GM21360 (cell line): ENCODE results near the gene ANO9.
"Not testable (repeated sequence)": the region's sequence is repeated elsewhere in the genome, so short reads cannot be mapped to it uniquely, and the experiment has no call there.

Experiments
- ATAC-seq: cut with Tn5 transposase; IDR thresholded peaks from one replicate; pipeline ENCODE4 v1.9.1; 2021; ENCODE audit warnings: mild to moderate bottlenecking, moderate library complexity; ENCODE audit not compliant: unreplicated experiment

ANO9 gene

DNA sequence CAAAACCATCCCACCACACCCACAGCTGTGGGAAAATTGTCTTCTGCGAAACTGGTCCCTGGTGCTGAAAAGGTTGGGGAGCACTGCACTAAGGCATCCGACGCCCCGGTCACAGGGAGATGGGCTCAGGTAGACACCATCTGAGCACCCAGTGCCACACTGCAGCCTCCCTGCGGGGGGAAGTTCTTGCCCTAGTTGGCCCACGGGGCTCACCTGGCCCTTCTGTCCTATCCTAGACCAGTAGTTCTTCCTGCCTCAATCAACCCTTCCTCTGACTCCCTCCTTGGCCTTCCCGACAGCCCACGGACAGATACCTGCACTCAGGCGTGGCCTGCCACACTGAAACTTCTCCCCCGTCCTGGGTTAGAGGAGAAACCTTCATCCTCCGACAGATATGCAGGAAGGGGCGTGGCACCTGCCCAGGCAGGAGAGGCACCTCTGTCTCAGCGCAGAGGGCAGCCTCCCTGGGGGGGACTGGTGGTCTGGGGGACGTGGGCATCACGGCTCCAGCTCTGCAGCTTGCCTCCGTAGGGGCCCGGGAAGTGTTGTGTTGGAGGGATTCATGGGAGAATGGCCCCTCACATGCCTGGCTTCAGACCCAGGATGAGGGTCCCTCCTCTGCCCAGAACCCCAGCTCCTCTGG is 4.5 kb downstream of the ANO9 start:
- ATAC-seq, result no peak

DNA sequence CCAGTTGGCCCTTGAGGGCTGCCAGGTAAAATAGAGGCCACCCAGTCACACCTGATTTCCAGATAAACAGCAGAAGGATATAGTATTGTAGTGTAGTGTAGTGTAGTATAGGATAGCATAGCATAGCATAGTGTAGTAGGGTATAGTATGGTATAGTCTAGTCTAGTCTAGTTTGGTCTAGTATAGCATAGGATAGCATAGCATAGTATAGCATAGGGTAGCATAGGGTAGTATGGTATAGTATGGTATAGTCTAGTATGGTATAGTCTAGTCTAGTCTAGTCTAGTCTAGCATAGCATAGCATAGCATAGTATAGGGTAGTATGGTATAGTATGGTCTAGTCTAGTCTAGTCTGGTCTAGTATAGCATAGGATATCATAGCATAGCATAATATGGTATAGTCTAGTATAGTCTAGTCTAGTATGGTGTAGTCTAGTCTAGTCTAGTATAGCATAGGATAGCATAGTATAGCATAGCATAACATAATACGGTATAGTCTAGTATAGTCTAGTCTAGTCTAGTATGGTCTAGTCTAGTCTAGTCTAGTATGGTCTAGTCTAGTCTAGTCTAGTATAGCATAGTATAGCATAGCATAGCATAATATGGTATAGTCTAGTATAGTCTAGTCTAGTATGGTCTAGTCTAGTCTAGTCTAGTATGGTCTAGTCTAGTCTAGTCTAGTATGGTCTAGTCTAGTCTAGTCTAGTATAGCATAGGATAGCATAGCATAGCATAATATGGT is 6.6 kb downstream of the ANO9 start:
- not testable (repeated sequence) for ATAC-seq

DNA sequence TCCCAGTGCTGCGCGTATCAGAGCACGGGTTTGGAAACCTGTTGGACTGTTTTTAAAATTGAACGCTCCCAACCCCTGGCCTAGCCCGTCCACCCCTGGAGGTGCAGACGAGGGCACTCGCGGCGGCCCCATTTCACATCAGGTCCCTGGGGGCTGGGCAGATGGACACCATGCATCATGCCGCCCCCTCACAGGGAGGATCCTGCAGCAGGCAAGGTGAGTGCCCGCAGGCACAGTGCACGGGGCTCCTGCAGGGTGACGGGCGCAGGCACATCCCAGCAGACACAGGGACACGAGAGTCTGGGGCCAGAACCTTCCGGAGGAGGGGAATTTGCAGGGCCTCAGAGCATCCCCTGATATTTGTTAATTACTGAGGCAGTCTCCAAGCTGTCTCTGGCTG is 7.3 kb downstream of the ANO9 start:
- ATAC-seq, result no peak

DNA sequence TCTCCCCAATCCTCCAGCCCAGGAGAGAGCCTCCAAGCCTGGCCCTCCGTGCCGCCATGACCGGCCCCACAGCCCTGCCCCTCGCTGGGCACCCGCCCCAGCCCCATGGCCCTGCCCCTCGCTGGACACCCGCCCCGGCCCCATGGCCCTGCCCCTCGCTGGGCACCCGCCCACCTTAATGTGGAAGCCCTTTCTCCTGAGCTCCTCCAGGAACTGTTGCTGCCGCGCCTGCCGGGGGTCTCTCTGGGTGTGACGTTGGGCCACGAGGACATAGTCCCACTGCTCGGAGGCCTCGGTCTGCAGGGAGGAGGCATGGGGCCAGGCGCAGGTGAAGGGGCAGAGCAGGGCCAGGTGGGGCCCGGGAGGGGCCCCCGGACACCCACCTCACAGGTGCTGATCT is 8.2 kb downstream of the ANO9 start:
- ATAC-seq, result no peak

DNA sequence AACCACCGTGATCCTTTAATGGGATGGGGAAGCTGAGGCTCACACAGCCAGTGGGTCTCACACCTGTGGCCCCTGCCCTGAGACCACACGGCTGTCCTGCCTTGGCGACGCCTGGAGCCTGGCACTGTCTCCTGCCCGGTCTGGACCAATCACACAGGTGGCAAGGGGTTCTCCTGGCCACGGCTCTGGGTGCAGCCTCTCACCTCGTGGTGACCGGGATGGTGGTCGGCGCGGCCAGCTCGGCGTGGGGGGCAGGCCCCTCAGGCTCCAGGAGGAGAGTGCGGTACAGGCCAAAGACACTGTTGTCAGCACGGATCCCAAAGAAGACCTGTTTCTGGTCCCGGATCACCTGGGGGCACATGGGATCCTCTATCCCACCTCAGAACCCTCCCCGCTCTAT is 8.7 kb downstream of the ANO9 start:
- ATAC-seq, result no peak

DNA sequence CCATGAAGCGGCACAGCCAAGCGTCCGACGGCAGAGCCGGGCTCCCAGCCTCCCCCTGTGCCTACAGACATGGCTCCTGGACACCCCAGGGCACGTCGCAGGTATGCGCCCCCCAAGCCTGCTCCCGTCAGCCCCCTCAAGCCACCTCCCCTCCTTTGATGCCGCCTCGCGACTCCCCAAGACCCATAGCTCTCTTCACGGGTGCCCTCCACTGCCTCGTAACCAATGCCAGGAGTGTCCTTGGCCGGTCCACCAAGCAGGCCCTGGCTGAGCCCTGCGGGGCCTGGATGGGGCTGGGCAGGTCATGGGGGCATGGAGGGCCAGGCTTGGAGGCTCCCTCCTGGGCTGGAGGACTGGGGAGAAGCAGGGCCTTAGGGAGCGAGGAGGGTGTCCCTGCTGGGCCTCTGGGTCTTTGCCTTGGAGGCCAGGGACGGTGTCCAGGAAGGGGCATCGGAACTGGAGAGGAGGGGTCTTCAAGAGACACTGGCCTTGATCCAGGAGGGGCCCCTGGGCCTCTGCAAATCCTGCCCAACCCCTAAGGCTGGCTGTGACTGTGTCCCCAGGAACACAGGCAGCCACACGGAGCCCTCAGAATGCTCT is 9.2 kb downstream of the ANO9 start:
- ATAC-seq, result no peak

DNA sequence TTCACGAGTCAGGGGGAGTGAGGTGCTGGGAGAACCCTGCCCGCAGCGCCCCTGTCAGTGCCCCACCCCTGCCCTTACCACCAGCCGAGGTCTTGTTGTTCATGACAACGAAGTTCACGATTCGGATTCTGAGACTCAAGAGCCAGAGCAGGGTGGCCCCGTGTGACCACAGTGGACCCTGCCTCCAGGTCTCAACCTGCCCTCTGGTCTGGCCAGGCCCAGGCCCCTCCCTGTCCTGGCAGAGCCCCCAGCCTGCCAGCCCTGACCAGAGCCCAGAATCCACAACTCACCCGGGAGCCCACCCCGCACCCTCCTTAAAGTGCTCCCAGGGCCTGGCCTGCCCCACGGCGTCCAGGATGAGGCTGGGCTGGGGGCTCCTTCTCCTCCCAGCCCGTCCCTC is 9.9 kb downstream of the ANO9 start:
- ATAC-seq, result no peak

DNA sequence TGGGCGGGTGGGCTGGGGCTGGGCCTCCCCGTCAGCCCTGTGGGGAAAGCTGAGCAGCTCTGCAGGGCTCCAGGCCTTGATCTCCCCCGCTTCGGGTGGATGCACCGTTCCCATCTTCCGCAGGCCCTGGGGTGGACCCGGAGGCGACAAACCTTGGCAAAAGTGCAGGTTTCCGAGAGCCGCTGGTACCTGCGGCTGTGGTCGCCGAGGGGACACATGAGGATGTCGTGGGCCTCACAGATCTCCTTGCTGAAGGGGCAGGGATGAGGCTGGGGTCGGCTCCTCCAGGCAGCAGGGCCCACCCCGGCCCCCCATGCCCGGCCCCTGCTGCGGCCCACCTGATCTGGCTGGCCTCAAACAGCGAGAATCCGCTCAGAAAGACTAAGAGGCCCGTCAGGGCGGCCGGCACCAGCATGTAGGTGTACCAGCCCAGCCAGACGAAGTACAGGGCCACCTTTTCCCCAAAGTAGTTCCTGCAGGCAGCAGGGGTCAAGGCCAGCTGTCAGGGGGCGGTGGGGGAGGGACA is 11.8 kb downstream of the ANO9 start:
- no peak for ATAC-seq

DNA sequence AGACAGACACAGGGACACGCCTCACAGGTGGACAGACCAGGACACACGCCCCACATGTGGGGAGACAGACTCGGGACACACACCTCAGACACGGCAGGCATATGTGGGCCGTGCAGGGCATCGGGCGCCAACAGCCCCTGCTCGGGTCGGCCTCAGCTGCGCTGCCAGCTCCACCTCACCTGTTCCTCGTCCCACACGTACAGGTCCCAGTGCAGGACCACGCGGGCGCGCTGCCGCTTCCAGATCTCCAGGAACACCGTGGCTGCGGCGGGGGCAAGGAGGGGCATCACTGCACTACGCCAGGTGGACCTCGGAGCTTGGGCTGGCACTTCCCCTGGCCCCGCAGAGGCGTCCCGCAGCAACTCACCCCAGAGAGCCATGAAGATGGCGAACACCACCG is 12.4 kb downstream of the ANO9 start:
- no peak for ATAC-seq

DNA sequence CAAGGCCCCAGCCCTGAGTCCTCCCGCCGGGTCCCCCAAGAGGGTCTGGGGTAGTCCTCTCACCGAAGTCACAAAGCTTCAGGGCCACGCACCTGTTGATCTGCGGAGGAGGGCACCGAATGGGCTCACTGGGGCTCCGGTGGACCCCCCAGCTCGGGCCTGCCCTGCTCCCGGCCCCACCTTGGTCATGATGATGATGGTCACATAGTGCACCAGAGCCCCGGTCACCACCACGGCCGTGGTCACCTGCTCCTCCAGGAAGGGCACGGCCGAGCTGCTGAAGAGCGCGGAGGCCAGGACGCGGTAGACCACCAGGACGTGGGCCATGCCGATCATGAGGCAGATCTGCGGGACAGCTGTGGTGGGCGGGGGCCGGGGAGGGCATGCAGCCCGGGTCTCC is 13.5 kb downstream of the ANO9 start:
- ATAC-seq, result no peak

DNA sequence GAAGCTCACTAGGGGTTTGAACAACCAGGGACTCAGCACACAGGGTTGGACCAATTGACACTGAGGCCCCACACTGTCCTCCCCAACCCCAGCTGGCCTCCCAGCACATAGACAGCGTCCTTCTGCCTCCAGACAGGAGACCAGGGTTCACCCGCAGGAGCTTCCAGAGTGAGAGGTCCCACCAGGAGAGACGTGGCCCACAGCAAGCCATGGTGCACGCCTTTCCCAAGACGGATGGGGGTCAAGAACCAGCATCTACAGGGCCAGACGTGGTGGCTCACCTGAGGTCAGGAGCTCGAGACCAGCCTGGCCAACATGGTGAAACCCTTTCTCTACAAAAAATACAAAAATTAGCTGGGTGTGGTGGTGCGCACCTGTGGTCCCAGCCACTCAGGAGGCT is 15.0 kb downstream of the ANO9 start:
- no peak for ATAC-seq

DNA sequence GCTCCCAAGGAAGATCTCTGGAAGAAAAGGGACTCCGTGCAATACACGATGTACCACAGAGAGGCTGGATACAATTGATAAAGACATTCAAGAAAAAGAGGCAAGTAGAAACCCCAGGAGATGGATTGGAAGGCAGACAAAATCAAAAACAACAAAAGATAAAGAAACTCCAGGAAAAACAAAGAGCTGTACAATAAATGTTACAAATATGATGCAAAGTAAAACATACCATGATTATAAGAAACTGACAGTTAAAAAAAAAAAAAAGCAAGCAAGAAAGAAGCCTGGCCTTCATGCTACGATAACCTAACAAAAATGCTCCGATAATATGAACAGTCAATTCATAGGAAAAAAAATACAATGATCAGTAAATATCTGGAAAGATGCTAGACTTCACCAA is 16.5 kb downstream of the ANO9 start:
- ATAC-seq, result no peak

DNA sequence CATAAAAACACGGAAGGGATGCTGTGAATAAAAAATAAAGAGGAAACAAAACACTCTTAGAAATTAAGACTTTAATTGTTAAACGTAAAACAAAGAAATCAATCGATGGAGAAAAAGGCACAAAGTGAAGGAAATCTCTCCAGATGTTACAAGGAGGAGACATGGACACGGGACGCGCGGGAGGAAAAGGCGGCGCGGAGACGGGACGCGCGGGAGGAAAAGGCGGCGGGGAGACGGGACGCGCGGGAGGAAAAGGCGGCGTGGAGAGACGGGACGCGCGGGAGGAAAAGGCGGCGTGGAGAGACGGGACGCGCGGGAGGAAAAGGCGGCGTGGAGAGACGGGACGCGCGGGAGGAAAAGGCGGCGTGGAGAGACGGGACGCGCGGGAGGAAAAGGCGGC is 17.0 kb downstream of the ANO9 start:
- ATAC-seq, result not testable (repeated sequence)

DNA sequence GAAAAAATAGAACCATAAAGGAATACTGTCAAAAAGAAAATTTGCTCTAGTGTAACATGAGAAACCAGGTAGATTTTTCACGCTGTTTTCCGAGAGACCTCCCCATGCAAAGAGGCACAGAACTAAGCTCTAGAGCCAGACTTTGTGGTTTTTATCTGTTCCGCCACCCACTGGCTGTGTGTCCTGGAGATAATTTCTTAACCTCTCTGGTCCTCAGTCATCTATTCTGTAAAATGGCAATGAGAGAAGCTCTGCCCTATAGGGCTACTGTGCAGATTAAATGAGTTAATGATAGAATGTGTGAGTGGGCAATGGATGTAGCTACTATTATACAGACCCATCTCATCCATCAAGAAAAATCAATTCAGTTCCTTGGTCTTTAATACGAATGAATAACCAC is 17.6 kb downstream of the ANO9 start:
- no peak for ATAC-seq

DNA sequence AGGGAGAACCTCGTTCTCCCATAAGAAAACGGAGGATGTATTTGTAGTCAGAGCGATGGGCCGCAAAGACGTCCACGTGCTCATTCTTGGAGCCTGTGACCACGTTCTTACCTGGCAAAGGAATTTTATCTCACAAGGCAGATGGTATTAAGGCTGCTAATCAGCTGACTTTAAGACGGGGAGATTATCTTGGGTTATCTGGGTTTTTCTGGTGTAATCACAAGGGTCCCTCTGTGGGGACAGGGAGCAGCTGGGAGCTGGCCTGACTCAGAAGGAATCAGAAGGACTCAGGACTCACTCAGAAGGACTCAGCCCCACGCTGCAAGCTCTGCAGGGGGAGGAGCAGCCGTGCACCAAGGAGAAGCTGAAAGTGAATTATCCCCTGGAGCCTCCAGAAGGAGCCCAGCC is 19.6 kb downstream of the ANO9 start:
- ATAC-seq, result no peak

DNA sequence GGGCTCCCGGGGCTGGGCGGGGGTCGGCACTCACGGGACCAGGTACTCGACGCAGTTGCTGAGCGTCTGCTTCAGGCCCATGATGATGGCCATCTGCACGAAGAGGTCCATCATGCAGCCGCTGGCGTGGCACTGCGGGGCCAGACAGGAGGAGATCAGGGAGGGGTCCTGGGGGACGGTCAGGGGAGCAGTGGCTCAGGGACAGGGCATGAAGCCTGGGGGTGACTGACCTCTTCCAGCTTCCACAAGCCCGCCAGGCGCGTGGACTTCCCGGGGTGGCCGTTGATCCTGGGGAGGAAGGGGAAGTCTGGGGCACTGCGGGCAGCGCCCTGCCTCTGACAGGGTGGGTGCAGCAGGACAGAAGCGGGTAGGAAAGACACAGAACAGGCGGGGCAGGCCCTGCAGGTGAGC is 20.9 kb downstream of the ANO9 start:
- ATAC-seq, result no peak

DNA sequence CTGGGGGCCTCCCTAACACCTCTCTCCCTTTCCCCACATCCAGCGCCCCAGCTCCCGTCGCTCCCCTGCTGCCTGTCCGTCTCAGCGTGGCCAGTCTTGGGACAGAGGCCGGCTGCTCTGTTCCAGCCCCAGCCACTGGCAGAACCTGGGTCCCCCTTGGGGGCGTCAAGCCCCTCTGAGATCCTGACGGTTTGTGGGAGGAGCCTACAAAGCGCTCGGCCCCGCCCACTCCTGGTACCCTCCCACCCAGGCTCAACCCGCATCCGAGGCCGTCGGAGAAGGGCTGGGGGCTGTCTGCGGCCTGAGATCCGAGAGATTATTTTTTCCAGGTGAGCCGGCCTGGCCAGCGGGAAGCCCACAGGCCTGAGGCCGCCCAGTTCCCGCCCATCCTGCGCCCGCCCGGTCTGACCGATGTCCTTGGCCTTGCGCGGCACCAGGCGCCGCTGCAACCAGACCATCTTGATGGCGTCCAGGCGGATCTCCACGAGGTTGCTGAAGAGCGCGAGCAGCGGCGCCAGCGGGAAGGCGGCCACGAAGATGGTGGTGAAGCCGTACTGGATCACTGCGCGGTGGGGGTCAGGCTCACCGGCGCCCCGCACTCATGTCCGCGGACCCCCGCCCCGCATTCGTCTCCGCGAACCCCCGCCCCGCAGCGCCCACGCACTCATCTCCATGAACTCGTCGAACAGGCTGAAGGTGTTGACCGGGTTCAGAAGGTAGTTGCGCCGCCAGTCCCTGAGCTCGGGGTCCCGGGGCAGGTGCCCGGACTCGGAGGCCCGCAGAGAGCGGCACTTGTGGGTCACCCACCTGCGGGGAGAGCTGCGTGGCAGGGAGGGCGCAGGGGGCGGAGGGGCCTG is 21.5 kb downstream of the ANO9 start:
- ATAC-seq, result no peak

DNA sequence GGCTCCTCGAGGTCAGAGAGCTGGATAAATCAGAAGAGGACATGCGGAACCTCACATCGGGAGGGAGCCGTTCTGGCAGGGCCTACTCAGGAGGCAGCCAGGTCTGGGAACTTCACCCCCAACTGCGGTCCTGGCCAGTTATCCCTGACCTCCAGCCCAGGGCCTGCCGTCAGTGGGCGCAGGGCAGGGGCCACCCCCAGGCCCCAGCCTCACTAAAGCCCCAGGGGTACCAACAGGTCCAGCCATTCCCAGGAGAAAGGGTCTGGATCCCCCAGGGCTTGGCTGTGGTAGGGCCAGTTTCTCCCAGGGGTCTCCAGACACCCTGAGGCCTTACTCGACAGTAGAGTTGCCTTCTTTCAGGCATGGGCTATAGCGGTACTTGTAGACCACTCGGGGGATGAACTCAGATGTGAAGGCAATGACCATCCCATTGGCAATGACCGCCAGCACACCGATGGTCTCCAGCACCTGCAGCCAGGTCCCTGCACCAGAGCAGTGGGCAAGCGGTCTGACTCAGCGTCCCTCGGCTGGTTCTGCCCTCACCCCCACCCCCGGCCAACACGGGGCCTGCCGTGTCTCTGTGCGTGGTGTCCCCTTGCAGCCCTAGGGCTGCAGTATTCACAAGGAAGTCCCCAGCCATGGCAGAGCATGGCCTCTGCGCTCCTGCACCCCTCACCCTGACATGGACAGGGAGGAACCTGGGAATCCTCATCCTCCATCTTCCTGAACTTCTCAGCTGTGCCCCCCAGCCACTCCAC is 22.4 kb downstream of the ANO9 start:
- no peak for ATAC-seq

DNA sequence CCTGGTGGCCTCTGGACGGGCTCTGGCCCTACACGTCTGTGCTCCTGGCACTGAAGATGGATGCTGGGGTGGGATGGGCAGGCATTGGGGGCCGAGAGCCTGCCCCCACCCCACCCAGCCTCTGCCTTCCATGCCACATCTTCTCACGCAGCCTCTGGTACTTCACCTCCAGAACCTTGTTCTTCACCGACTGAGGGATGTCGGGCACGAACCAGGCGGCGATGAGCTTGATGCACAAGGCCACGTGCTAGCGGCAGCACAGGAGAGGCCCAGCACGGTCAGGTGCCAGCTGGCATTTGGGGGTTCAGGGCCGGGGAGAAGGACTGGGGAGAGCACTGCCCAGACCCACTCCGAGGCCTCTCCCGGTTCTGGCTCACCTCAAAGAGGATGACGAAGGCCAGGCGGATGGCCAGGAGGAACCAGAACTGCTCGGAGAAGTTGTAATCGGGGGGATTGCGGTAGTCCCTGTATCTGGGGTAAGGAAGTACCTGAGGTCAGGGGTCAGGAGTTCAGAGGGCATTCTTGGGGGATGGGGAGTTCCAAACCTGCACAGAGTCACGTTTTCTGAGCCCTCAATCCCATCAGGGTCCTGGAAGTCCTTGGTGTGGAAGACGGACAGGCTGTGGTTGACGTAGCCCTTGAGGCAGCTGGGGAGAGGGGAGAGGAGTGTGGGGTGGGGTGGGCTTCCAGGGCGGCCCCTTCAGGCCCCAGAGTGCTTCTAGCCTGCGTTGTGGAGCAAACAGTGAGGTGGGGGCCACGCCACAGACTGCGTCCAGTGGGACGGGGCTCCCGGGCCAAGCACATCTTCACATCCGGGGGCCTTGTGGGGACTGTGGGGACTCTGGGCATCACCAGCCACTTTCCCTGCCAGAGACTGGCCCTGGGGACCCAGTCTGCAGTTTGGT is 23.2 kb downstream of the ANO9 start:
- no peak for ATAC-seq
